ENCODE measurements around the gene CELSR1.

The CELSR1 gene

DNA sequence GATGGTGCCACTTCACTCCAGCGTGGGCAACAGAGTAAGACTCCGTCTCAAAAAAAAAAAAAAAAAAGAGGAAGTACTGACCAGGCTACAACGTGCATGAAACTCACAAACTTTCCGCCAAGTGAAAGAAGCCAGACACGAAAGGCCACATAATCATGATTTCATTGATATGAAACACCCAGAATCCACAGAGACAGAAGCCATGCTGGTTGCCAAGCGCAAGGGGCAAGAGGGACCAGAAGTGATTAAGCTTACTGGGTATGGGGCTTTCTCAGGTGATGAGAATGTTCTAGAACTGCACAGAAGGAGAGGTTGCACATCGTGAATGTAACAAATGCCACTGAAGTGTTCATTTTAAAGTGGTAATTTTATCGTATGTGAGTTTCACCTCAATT, 60.9 kb downstream of the CELSR1 start:
- H2BK15ac ChIP-seq (ENCODE audit: low read length): no peak overlapping the region
- no peak overlapping the region for H3K4me2 ChIP-seq (ENCODE audit: insufficient read depth, low read length, poor library complexity, severe bottlenecking)
- H2AFZ ChIP-seq (ENCODE audit: low read length): no peak overlapping the region
- no peaks in the 10 kb centered on the region for H3K27me3 ChIP-seq (ENCODE audit: control insufficient read depth in 3 of 3, insufficient read depth in 3 of 3, low read depth in 1 of 3, low read length in 3 of 3)
- H3K4me1 ChIP-seq (ENCODE audit: control insufficient read depth in 2 of 2, insufficient read depth in 1 of 2, low read depth in 1 of 2, low read length in 2 of 2): peaks cover 16 to 18% of the 10 kb centered on the region in 2 donors
- H3K36me3 ChIP-seq (replicated peaks in 1 of 2; ENCODE audit: control insufficient read depth in 2 of 2, insufficient read depth in 2 of 2, low read length in 2 of 2): no peaks in the 10 kb centered on the region
- no peak overlapping the region for H3K27ac ChIP-seq (replicated peaks; ENCODE audit: low read length)
- H3K14ac ChIP-seq (ENCODE audit: low read length): no peak overlapping the region
- H2BK5ac ChIP-seq (ENCODE audit: low read length): no peak overlapping the region
- no peak overlapping the region for H4K8ac ChIP-seq (ENCODE audit: low read depth, low read length)
- no peak overlapping the region for H3K4ac ChIP-seq (ENCODE audit: low read length)
- H3K9ac ChIP-seq (ENCODE audit: low read depth, low read length, poor library complexity): no peak overlapping the region
- H3K18ac ChIP-seq (ENCODE audit: low read length): no peak overlapping the region
- H2BK12ac ChIP-seq (ENCODE audit: low read length): no peak overlapping the region
- DNase-seq (ENCODE audit: low spot score): no peak
- no CpG with 5 or more reads among the region's 8 CpGs for WGBS, 2 donors (ENCODE audit: extremely low coverage in 2 of 2, insufficient read length in 2 of 2, insufficient replicate concordance in 1 of 2)
- H3K79me1 ChIP-seq (ENCODE audit: low read depth, low read length): no peaks in the 10 kb centered on the region
- no peak overlapping the region for H3K23ac ChIP-seq (ENCODE audit: low read depth, low read length, poor library complexity)
- no peak overlapping the region for H3K4me3 ChIP-seq (ENCODE audit: low read length in 2 of 2)
- H3K9me3 ChIP-seq (replicated peaks in 1 of 2; ENCODE audit: control insufficient read depth in 2 of 2, insufficient read depth in 1 of 2, low read depth in 1 of 2, low read length in 2 of 2): peaks cover 3 to 14% of the 10 kb centered on the region in 2 donors
- no peak overlapping the region for H2BK120ac ChIP-seq (ENCODE audit: low read depth, low read length)
- no peak overlapping the region for H2AK5ac ChIP-seq (ENCODE audit: low read depth, low read length)
- no peak overlapping the region for H4K91ac ChIP-seq (ENCODE audit: low read depth, low read length, poor library complexity)

- Histone ChIP-seq H3K4me2 (ENCODE audit: insufficient read depth, low read length, poor library complexity, severe bottlenecking) (no peak overlapping the region), H3K27me3 (ENCODE audit: control insufficient read depth in 3 of 3, insufficient read depth in 3 of 3, low read depth in 1 of 3, low read length in 3 of 3) (no peaks in the 10 kb centered on the region), H3K79me1 (ENCODE audit: low read depth, low read length) (no peaks in the 10 kb centered on the region), H3K4me3 (ENCODE audit: low read length in 2 of 2) (no peak overlapping the region), H2AFZ (ENCODE audit: low read length) (no peak overlapping the region), H3K4ac (ENCODE audit: low read length) (no peak overlapping the region), H2BK120ac (ENCODE audit: low read depth, low read length) (peak overlapping the region; percentile 27), H2BK12ac (ENCODE audit: low read length) (no peak overlapping the region), H2BK5ac (ENCODE audit: low read length) (peak overlapping the region; percentile 9), H3K27ac (replicated peaks; ENCODE audit: low read length) (no peak overlapping the region), H4K8ac (ENCODE audit: low read depth, low read length) (no peak overlapping the region), H3K18ac (ENCODE audit: low read length) (peak overlapping the region; percentile 74), H2BK15ac (ENCODE audit: low read length) (no peak overlapping the region), H3K23ac (ENCODE audit: low read depth, low read length, poor library complexity) (peak overlapping the region; percentile 28), H3K4me1 (ENCODE audit: control insufficient read depth in 2 of 2, insufficient read depth in 1 of 2, low read depth in 1 of 2, low read length in 2 of 2) (peaks cover 10 to 12% of the 10 kb centered on the region in 2 donors), H3K9me3 (replicated peaks in 1 of 2; ENCODE audit: control insufficient read depth in 2 of 2, insufficient read depth in 1 of 2, low read depth in 1 of 2, low read length in 2 of 2) (peaks cover 3 to 14% of the 10 kb centered on the region in 2 donors), H4K91ac (ENCODE audit: low read depth, low read length, poor library complexity) (no peak overlapping the region), H3K9ac (ENCODE audit: low read depth, low read length, poor library complexity) (peak overlapping the region; percentile 54), H2AK5ac (ENCODE audit: low read depth, low read length) (peak overlapping the region; percentile 54), H3K14ac (ENCODE audit: low read length) (no peak overlapping the region), H3K36me3 (replicated peaks in 1 of 2; ENCODE audit: control insufficient read depth in 2 of 2, insufficient read depth in 2 of 2, low read length in 2 of 2) (no peaks in the 10 kb centered on the region)
- DNase-seq (ENCODE audit: low spot score): no peak
- WGBS, 2 donors (ENCODE audit: extremely low coverage in 2 of 2, insufficient read length in 2 of 2, insufficient replicate concordance in 1 of 2): no CpG with 5 or more reads among the region's 20 CpGs
These were observed 63.4 kb downstream of the CELSR1 start for GRCh38 chr22:46473896-46474557.

GRCh38 chr22:46473021-46473779, 64.2 kb downstream of the CELSR1 start:
- H4K91ac ChIP-seq (ENCODE audit: low read depth, low read length, poor library complexity): no peak overlapping the region
- H4K8ac ChIP-seq (ENCODE audit: low read depth, low read length): no peak overlapping the region
- no peaks in the 10 kb centered on the region for H3K27me3 ChIP-seq (ENCODE audit: control insufficient read depth in 3 of 3, insufficient read depth in 3 of 3, low read depth in 1 of 3, low read length in 3 of 3)
- peak overlapping the region; percentile 7 for H2BK12ac ChIP-seq (ENCODE audit: low read length)
- H3K4me1 ChIP-seq (ENCODE audit: control insufficient read depth in 2 of 2, insufficient read depth in 1 of 2, low read depth in 1 of 2, low read length in 2 of 2): peaks cover 7 to 12% of the 10 kb centered on the region in 2 donors
- no peak overlapping the region for H2BK120ac ChIP-seq (ENCODE audit: low read depth, low read length)
- H2BK5ac ChIP-seq (ENCODE audit: low read length): peak overlapping the region; percentile 9
- WGBS, 2 donors (ENCODE audit: extremely low coverage in 2 of 2, insufficient read length in 2 of 2, insufficient replicate concordance in 1 of 2): no CpG with 5 or more reads among the region's 28 CpGs
- peaks cover 3 to 14% of the 10 kb centered on the region in 2 donors for H3K9me3 ChIP-seq (replicated peaks in 1 of 2; ENCODE audit: control insufficient read depth in 2 of 2, insufficient read depth in 1 of 2, low read depth in 1 of 2, low read length in 2 of 2)
- peak overlapping the region; percentile 24 for H3K9ac ChIP-seq (ENCODE audit: low read depth, low read length, poor library complexity)
- DNase-seq (ENCODE audit: low spot score): no peak
- H3K36me3 ChIP-seq (replicated peaks in 1 of 2; ENCODE audit: control insufficient read depth in 2 of 2, insufficient read depth in 2 of 2, low read length in 2 of 2): no peaks in the 10 kb centered on the region
- no peak overlapping the region for H3K4me2 ChIP-seq (ENCODE audit: insufficient read depth, low read length, poor library complexity, severe bottlenecking)
- no peak overlapping the region for H2AFZ ChIP-seq (ENCODE audit: low read length)
- no peak overlapping the region for H3K14ac ChIP-seq (ENCODE audit: low read length)
- H2AK5ac ChIP-seq (ENCODE audit: low read depth, low read length): peak overlapping the region; percentile 33
- H3K27ac ChIP-seq (replicated peaks; ENCODE audit: low read length): no peak overlapping the region
- H3K79me1 ChIP-seq (ENCODE audit: low read depth, low read length): peaks cover 1% of the 10 kb centered on the region
- H3K4ac ChIP-seq (ENCODE audit: low read length): no peak overlapping the region
- no peak overlapping the region for H2BK15ac ChIP-seq (ENCODE audit: low read length)
- H3K4me3 ChIP-seq (ENCODE audit: low read length in 2 of 2): no peak overlapping the region
- peak overlapping the region; percentile 2 for H3K23ac ChIP-seq (ENCODE audit: low read depth, low read length, poor library complexity)
- H3K18ac ChIP-seq (ENCODE audit: low read length): peak overlapping the region; percentile 77

DNA sequence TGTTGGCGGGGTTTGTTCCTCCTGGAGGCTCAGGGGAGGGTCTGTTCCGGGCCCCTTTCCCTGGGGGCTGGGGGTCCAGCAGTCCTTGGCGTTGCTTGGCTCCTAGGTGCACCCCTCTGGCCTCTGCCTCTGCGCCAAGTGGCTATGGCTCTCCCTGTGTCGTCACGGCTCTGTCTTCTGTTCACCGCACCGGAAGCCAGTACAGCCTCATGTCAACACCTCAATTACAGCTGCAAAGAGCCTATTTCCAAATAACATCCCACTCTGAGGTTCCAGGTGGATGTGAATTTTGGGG, 64.8 kb downstream of the CELSR1 start:
- WGBS, 2 donors (ENCODE audit: extremely low coverage in 2 of 2, insufficient read length in 2 of 2, insufficient replicate concordance in 1 of 2): no CpG with 5 or more reads among the region's 8 CpGs
- Histone ChIP-seq H3K4me3 (ENCODE audit: low read length in 2 of 2) (no peak overlapping the region), H3K79me1 (ENCODE audit: low read depth, low read length) (peaks cover 1% of the 10 kb centered on the region), H2BK5ac (ENCODE audit: low read length) (no peak overlapping the region), H3K4me2 (ENCODE audit: insufficient read depth, low read length, poor library complexity, severe bottlenecking) (no peak overlapping the region), H3K4ac (ENCODE audit: low read length) (no peak overlapping the region), H2BK15ac (ENCODE audit: low read length) (no peak overlapping the region), H3K27me3 (ENCODE audit: control insufficient read depth in 3 of 3, insufficient read depth in 3 of 3, low read depth in 1 of 3, low read length in 3 of 3) (no peaks in the 10 kb centered on the region), H3K9ac (ENCODE audit: low read depth, low read length, poor library complexity) (no peak overlapping the region), H3K4me1 (ENCODE audit: control insufficient read depth in 2 of 2, insufficient read depth in 1 of 2, low read depth in 1 of 2, low read length in 2 of 2) (peaks cover 7 to 12% of the 10 kb centered on the region in 2 donors), H2BK12ac (ENCODE audit: low read length) (no peak overlapping the region), H3K27ac (replicated peaks; ENCODE audit: low read length) (no peak overlapping the region), H2AK5ac (ENCODE audit: low read depth, low read length) (no peak overlapping the region), H4K91ac (ENCODE audit: low read depth, low read length, poor library complexity) (peak overlapping the region; percentile 76), H3K18ac (ENCODE audit: low read length) (peak overlapping the region; percentile 82), H3K9me3 (replicated peaks in 1 of 2; ENCODE audit: control insufficient read depth in 2 of 2, insufficient read depth in 1 of 2, low read depth in 1 of 2, low read length in 2 of 2) (peaks cover 3 to 14% of the 10 kb centered on the region in 2 donors), H2AFZ (ENCODE audit: low read length) (no peak overlapping the region), H2BK120ac (ENCODE audit: low read depth, low read length) (no peak overlapping the region), H3K23ac (ENCODE audit: low read depth, low read length, poor library complexity) (peak overlapping the region; percentile 2), H3K14ac (ENCODE audit: low read length) (no peak overlapping the region), H4K8ac (ENCODE audit: low read depth, low read length) (no peak overlapping the region), H3K36me3 (replicated peaks in 1 of 2; ENCODE audit: control insufficient read depth in 2 of 2, insufficient read depth in 2 of 2, low read length in 2 of 2) (no peaks in the 10 kb centered on the region)
- no peak for DNase-seq (ENCODE audit: low spot score)

Measured in neuronal stem cell (in vitro differentiated cells).